ENCODE results near the gene NELL1.

NELL1 gene

DNA sequence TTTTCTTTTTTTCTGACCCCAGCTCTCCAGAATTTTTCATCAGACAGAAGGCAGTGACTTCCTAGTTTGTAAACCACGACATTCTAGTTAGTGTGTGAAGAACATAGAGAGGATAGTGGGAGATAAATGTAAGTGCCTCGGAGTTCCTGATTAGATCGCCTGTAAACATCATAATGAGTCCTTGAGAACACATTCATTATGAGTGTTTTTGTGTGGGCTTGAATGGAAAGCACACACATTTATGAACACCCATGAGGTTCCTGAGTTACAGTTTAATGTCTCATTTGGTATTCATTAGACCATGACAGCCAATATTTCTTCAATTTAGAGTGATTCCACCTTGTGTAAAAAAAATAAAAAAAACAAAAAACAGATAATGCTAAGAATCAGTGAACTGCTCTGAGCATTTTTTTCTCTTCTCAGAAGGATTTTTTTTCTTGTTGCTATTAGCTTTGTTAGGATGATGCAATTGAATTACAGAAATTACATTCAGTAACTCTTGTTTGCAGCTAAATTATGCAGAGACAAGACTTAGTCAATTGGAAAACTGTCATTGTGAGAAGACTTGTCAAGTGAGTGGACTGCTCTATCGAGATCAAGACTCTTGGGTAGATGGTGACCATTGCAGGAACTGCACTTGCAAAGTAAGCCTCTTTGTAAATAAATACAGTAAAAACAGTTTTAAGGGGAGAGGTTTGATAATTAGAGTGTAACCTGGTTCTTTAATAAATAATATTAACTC is 257.6 kb downstream of the NELL1 start:
- no peaks in the 10 kb centered on the region for H3K9me3 Mint-ChIP-seq
- no peaks in the 10 kb centered on the region for H3K36me3 Mint-ChIP-seq (ENCODE audit: low read depth)
- no peak overlapping the region for H3K27ac Mint-ChIP-seq
- H3K27me3 Mint-ChIP-seq (ENCODE audit: low read depth) = no peaks in the 10 kb centered on the region
- H3K4me1 Mint-ChIP-seq = no peaks in the 10 kb centered on the region
- H3K4me3 Mint-ChIP-seq = no peak overlapping the region
- TF ChIP-seq, protein P1, sequence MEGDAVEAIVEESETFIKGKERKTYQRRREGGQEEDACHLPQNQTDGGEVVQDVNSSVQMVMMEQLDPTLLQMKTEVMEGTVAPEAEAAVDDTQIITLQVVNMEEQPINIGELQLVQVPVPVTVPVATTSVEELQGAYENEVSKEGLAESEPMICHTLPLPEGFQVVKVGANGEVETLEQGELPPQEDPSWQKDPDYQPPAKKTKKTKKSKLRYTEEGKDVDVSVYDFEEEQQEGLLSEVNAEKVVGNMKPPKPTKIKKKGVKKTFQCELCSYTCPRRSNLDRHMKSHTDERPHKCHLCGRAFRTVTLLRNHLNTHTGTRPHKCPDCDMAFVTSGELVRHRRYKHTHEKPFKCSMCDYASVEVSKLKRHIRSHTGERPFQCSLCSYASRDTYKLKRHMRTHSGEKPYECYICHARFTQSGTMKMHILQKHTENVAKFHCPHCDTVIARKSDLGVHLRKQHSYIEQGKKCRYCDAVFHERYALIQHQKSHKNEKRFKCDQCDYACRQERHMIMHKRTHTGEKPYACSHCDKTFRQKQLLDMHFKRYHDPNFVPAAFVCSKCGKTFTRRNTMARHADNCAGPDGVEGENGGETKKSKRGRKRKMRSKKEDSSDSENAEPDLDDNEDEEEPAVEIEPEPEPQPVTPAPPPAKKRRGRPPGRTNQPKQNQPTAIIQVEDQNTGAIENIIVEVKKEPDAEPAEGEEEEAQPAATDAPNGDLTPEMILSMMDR (IDR thresholded peaks at IDR 0.05; ENCODE audit: unreplicated experiment in 3 of 3) = no peak

DNA sequence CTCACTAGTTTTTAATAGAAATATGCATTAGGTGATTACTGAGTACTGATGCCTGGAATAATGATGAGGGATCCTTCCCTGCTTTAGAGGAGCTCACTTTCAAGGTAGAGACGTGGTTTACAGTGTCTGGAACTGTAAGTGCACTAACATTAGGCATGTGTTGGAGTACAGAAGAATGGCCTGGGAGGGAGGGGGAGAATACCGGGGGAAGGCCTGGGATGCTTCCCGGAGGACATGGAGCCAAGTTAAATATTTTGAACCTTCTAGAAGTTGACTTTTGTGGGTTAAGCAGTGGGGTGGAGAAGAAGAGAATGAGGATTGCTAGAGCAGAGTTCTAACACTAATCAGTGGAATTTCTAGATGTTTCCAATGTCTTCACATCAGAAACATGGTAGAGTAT is 261.6 kb downstream of the NELL1 start:
- H3K36me3 Mint-ChIP-seq (ENCODE audit: low read depth) = no peaks in the 10 kb centered on the region

DNA sequence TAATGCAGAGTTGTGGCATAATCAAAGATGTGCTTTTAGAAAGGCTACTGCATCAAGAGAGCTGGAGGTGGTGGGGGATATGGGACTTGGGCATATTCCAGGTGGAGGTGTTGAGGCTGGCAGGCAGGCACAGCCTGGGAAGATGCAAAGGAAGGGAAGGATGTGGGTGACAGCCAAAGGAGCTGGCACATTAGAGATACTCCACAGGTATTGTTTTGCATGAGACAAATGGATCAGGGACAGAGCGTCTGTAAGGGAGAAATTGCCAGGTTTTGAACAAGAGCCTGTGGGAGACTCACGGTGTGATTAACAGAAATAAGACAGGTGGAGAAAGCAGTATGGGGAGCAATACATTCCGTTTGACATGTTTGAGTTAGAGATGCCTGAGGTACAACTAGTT is 263.7 kb downstream of the NELL1 start:
- Mint-ChIP-seq H3K27ac (no peak overlapping the region), H3K4me3 (no peak overlapping the region), H3K4me1 (no peaks in the 10 kb centered on the region), H3K27me3 (ENCODE audit: low read depth) (peaks cover 4% of the 10 kb centered on the region), H3K36me3 (ENCODE audit: low read depth) (no peaks in the 10 kb centered on the region), H3K9me3 (no peaks in the 10 kb centered on the region)
- TF ChIP-seq, protein P1 (IDR thresholded peaks at IDR 0.05; ENCODE audit: unreplicated experiment in 3 of 3) = no peak

More for the DNA sequence above, 261.6 kb downstream of the NELL1 start:
- H3K9me3 Mint-ChIP-seq = no peaks in the 10 kb centered on the region
- no peaks in the 10 kb centered on the region for H3K4me1 Mint-ChIP-seq
- TF ChIP-seq, protein P1 (IDR thresholded peaks at IDR 0.05; ENCODE audit: unreplicated experiment in 3 of 3) = no peak
- peaks cover 4% of the 10 kb centered on the region for H3K27me3 Mint-ChIP-seq (ENCODE audit: low read depth)
- no peak overlapping the region for H3K27ac Mint-ChIP-seq
- H3K4me3 Mint-ChIP-seq = no peak overlapping the region

DNA sequence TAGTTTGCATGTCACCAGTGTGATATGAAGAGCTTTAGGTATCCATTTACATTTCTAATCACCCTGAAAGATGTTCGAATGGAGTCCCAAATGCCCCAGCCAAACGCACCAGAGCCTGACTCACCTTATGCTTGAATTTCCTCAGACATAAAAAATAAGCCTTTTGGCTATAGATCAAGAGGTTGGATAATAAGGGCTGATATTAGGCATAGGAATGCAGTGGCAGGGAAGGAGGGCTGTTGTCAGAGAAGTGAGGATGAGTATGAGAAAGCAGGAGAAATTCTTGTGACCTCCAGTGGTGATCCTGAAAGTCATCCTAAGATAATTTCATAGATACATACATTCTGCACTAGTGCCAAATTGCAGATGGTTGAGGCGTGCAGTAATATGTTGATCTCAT is 264.6 kb downstream of the NELL1 start:
- Mint-ChIP-seq H3K27me3 (ENCODE audit: low read depth) (peaks cover 4% of the 10 kb centered on the region), H3K27ac (no peak overlapping the region), H3K4me3 (no peak overlapping the region), H3K9me3 (no peaks in the 10 kb centered on the region), H3K36me3 (ENCODE audit: low read depth) (no peaks in the 10 kb centered on the region), H3K4me1 (no peaks in the 10 kb centered on the region)
- TF ChIP-seq, protein P1 (IDR thresholded peaks at IDR 0.05; ENCODE audit: unreplicated experiment in 3 of 3) = no peak

DNA sequence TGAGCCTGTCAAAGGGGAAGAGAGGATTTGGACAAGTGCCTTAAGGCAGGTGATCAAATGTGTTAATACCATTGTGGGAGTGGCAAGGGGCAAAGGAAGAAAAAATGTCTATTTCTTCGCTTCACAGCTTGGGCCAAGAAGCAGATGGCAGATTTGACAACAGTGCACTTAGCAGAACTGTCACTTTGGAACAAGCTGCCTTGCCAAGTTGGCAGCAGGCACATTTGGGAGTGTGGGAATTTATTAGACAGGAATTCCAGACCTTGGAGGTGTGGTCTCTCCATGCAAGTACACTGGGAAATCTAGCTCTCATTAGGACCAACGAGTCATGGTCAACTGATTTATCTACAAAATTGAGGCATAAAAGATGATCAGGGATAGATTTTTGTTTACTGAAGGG is 265.1 kb downstream of the NELL1 start:
- no peak overlapping the region for H3K4me3 Mint-ChIP-seq
- no peaks in the 10 kb centered on the region for H3K4me1 Mint-ChIP-seq
- H3K9me3 Mint-ChIP-seq = no peaks in the 10 kb centered on the region
- H3K27me3 Mint-ChIP-seq (ENCODE audit: low read depth) = peaks cover 4% of the 10 kb centered on the region
- no peak overlapping the region for H3K27ac Mint-ChIP-seq
- TF ChIP-seq, protein P1 (IDR thresholded peaks at IDR 0.05; ENCODE audit: unreplicated experiment in 3 of 3) = no peak
- H3K36me3 Mint-ChIP-seq (ENCODE audit: low read depth) = no peaks in the 10 kb centered on the region

DNA sequence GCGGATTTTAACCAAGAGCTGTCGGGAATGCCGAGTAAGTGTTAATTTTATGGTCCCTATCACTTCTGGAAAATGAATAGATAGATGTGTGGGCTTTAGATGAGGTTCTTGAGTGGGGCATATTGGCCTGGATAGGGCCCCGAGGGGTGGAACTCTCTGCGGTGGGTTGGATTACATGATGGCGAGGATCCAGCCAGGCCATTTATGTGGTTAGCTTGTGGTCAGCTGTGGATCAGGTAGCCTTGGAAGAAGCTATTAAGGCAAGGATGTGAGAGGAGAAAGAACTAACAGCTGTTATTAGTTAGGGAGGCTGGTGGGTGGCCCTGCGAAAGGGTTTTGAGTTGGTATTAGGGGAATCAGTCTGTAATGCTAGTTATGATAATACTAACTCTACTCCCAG is 268.4 kb downstream of the NELL1 start:
- TF ChIP-seq, protein P1 (IDR thresholded peaks at IDR 0.05; ENCODE audit: unreplicated experiment in 3 of 3) = no peak
- Mint-ChIP-seq H3K4me3 (no peak overlapping the region), H3K27me3 (ENCODE audit: low read depth) (peaks cover 4% of the 10 kb centered on the region), H3K27ac (no peak overlapping the region), H3K4me1 (no peaks in the 10 kb centered on the region), H3K36me3 (ENCODE audit: low read depth) (no peaks in the 10 kb centered on the region), H3K9me3 (no peaks in the 10 kb centered on the region)
